ENCODE results near the gene DSCAML1. TPM values are rescaled to one million over a fixed set of nuclear protein-coding genes. Genes with fewer than 3 reads are reported as not detected.
A peak's percentile ranks its signal among the peaks of the same experiment; 100 is the strongest.

DSCAML1 gene
- polyA plus RNA-seq, 1 donor: 0.63 TPM

DNA sequence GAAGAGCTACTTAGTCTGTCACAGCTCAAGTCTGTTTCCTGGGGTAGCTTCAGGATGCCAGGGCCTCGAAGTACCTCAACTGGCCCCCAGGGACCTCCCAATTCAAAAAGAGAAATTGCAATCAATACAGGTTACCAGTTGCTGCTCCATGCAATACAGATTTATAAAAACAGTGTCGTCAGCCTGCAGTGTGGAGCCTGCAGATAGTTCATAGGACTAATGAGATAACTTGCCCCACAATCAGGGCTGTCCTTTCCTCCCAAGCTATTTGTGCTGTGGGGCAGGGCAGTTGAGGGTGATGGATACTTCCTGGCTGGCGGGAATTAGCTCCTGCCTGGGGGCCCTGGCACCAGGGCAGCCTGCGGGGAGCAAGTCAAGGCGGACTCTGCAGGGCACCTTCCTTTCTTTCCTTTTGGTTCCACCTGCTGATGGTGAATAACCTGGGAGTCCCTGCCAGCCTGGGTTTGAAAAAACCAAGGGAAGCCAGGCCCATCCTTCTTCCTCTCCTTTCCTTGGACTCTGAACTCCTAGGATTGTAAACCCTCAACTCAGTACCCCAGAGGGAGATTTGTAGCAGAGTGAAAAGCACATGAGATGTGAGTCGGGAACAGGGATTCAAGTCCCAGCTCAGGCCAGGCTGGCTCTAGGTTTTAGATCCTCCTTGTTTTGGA lies 252.8 kb downstream of the DSCAML1 start:
- DNase-seq: no peak

DNA sequence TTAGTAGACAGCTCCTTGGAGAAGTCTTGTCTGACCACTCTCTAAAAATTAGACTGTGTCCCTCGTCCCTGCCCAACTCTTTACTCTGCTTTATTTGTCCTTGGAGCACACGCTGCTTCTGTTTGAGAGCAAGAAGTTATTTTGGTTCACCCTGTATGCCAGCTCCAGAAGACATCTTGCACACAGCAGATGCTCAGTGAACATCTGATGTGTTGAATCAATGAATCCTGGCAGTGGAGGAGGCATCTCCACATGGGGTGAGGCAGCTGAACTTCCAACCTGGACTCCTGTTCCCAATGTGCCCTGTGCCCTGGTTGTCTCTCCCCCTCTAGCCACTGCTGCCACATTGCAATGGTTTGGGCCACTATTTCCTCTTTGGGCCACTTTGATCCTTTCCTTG lies 255.8 kb downstream of the DSCAML1 start:
- DNase-seq: no peak

- peak; percentile 40 for DNase-seq
Observed at GRCh38 chr11:117538263-117539135, 258.5 kb downstream of the DSCAML1 start.

DNA sequence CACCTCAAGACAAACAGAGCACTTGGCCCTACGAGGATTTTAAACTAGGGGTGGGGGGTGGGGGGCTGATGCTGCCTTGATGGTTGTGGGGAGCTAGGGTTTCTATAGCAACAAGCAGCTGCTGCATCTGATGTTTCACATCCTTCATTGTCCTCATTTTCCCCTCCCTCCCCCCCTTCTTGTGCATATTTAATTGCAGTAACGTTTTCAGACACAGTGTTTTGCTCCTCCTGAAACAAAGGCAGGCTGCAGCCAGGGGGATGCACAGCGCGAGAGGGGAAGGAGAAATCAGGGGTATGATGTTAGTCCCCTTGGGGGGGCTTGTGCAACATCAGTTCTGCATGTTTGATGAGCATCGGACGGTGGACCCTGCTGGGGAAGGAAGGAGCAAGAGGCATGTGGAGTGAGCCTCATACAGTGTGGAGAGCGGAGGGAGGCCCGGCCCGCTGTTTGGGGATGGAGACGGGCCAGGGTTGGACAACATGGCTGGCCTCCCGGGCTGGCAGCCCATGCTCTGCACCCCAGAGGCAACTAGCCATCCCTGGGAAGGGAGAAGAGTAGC lies 261.1 kb downstream of the DSCAML1 start:
- DNase-seq: no peak

DNA sequence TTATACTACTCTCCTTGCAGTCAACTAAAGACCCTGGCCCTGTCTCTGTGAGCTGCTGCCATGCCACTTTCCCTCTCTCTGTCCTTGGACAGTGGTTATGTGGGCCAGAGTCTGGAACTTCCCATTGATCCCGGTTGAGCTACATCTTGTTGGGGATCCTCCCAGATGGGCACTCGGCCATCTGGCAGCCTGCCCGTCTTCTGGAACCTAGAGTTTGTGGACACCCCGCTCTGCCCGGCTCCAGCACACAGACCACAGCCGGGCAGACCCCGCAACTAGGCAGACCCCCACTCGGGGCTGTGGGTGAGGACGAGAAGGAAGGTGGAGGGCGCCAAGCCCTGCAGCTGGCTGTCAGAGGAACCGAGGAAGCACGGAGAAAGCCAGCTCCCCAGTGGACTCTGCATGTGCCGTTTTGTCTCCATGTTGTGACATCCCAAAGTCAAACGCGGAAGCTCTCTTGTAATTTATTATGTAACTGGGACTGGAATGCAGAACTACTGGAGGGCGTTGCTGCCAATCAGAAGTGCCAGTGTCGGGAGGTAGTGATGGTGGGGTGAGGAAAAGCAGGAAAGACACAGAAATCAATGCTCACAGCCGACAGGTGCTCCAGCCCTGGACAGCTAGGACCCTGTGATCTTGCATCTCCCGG lies 261.7 kb downstream of the DSCAML1 start:
- DNase-seq: peak; percentile 36

GRCh38 chr11:117532568-117532967 lies 264.4 kb downstream of the DSCAML1 start:
- DNase-seq: no peak

DNA sequence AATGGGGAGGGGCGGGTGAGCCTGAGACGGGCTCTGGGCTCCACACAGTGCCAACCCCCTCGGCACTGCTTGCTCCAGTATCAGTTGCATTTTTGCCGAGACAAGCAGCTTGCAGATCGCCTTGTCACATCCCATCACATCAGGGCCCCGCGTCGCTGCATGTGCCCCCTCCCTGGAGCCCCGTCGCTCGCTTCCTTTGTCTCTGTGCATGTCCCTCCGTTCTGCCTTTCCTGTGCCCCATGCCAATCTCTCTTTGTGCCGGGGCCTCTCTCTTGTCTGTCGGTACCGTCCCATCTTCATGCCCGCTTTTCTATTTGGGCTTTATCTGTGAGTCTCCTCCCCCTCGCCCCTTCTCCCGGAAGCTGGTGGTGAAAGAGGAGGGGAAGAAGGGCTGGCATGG lies 267.2 kb downstream of the DSCAML1 start:
- no peak for DNase-seq

- no peak for DNase-seq
Observed at GRCh38 chr11:117528097-117528721, 268.8 kb downstream of the DSCAML1 start.

- no peak for DNase-seq
Observed at GRCh38 chr11:117527271-117527670, 269.7 kb downstream of the DSCAML1 start.

DNA sequence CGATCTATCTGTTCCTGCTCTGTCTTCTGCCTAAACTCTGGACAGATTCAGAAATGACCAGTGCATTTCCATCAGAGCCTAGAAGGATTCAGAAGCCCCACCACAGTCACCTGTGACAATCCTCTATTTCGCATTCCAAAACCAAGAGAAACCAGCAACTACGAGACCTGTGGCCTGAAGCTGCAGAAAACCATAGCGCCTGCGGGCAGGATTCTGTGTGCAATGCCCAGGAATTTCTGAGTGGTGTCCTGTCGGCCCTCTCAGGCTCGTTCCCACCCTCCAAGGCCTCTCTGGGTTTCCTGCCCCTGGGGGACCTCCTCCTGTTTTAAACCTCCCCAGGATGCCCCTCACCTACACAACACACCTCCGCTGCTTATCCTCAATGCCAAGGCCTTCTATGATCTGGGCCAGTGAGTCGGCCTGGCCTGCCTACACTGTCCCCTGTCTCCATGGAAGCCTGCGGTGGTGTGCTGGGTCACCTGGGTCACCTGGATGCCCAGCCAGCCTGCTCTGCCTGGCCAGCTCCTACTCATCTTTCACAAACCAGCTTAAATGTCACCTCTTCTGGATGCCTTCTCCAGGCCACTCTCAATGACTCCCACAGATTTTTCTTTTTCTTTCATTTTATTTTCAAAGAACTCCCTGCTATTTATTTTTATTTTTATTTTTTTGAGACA lies 271.0 kb downstream of the DSCAML1 start:
- no peak for DNase-seq

GRCh38 chr11:117524468-117525183 lies 272.4 kb downstream of the DSCAML1 start:
- DNase-seq: no peak

GRCh38 chr11:117523680-117524079 lies 273.3 kb downstream of the DSCAML1 start:
- DNase-seq: no peak

GRCh38 chr11:117521974-117522373 lies 275.0 kb downstream of the DSCAML1 start:
- no peak for DNase-seq

- no peak for DNase-seq
Observed at GRCh38 chr11:117520966-117521365, 276.1 kb downstream of the DSCAML1 start.

GRCh38 chr11:117520201-117520600 lies 276.8 kb downstream of the DSCAML1 start:
- DNase-seq: no peak

DNA sequence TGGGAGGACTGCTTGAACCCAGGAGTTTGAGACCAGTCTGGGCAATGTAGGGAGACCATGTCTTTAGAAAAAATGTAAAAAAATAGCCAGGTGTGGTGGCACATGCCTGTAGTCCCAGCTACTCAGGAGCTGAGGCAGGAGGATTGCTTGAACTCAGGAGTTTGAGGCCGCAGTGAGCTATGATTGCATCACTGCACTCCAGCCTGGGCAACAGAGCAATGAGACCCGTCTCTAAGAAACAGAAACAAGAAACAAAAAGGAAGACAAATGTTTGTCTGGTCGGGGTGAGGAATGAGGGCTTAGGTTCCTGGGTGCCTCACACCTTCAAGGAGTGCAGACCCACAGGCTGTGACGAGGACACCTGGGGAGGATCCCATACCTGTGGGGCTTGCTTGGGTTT lies 277.4 kb downstream of the DSCAML1 start:
- no peak for DNase-seq

- no peak for DNase-seq
Observed at GRCh38 chr11:117519170-117519569, 277.8 kb downstream of the DSCAML1 start.

DNA sequence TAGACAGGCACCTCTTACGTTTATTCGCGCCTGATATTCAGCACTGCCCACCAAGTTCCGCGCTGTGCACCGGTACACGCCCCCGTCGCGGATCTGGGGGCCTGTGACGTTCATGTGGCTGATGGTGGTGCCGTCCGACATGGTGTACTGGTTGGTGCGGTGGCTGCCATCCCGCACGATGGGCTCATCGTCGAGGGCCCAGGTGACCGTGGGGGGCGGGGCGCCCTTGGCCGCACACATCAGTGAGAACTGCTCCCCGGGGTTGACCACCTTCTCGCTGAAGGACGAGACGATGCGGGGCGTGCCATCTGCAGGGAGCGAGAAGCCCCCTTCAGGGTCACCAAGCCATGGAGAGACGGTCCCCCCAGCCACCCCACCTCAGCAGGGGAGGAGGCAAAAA lies 278.6 kb downstream of the DSCAML1 start:
- no peak for DNase-seq

- no peak for DNase-seq
Observed at GRCh38 chr11:117517097-117517496, 279.9 kb downstream of the DSCAML1 start.

DNA sequence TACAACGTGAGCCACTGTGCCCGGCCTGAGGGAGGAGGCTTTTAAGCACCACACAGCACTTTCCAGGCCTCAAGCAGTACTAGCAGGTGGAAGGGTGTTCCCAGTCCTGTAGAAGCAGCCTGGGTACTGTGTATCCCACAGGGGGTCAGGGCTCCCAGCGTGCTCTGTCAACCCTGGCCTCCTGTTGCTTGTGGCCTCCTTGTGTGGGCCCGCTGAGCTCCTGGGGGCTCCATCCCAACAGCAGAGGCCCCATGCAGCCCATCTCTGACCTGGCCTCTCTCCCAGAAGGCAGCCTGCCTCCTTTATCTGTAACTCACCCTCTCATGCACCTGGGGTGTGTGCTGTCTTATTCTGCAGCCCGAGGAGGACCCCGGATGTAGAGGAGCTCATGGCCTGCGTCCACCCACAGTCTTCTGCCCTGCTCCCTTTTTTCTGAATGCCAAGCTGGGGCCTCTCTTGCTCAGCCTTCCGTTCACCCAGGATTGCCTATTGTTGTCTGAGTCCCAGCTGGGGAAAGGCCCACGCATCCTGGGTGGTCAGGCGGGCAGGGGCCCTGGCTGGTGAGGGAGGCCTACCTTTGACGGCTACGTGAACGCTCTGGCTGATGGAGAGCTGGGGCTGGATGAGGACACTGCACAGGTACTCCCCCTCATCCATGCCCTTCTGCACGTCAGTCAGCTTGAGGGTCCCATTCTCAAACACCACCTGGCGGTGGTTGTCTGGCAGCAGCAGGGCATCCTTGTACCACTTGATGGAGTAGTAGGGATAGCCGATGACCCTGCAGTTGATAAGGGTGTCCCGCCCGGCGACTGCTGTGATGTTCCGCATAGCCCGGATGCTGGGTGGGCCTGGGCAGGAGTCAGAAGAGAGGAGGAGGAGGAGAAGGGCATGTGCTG lies 280.9 kb downstream of the DSCAML1 start:
- DNase-seq: no peak

All from hindlimb muscle (tissue), 1 donor.